CD14-positive monocyte (primary cell): Measurements from ENCODE around the gene CSNK1D. TPM values are rescaled to one million over a fixed set of nuclear protein-coding genes. Genes with fewer than 3 reads are reported as not detected.
A peak's percentile ranks its signal among the peaks of the same experiment; 100 is the strongest.

Experiments
- DNase-seq, 3 donors: peaks; one replicate each; pipeline ENCODE4 v3.0.0-alpha.2; 2011 to 2022
- H2AFZ ChIP-seq: 2 replicates; pipeline ENCODE4 v1.6.0; 2012; ENCODE audit warnings: mild to moderate bottlenecking, low read depth, low read length, inconsistent platforms; ENCODE audit not compliant: insufficient read depth, poor library complexity, severe bottlenecking
- H3K27ac ChIP-seq, 2 donors: 1 replicate in 1 of 2; 2 replicates in 1 of 2; pipeline ENCODE4 v1.5.1; 2012 to 2013; ENCODE audit warnings: low read length in 2 of 2, control low read depth in 1 of 2, inconsistent platforms in 1 of 2, low read depth in 1 of 2, mild to moderate bottlenecking in 1 of 2
- H3K27me3 ChIP-seq, 2 donors: one replicate each; pipeline versions ENCODE4 v1.6.0 to v1.6.1; 2011 to 2013; ENCODE audit warnings: low read length in 2 of 2; ENCODE audit not compliant: control insufficient read depth in 2 of 2, insufficient read depth in 2 of 2
- H3K36me3 ChIP-seq, 2 donors: replicated peaks in 1 of 2; 1 replicate in 1 of 2; 2 replicates in 1 of 2; pipeline versions ENCODE4 v1.5.1 to v1.6.1; 2012 to 2013; ENCODE audit warnings: low read length in 2 of 2, control low read depth in 1 of 2, inconsistent platforms in 1 of 2, mild to moderate bottlenecking in 1 of 2; ENCODE audit not compliant: insufficient read depth in 2 of 2, control insufficient read depth in 1 of 2
- H3K4me1 ChIP-seq, 2 donors: 1 replicate in 1 of 2; 2 replicates in 1 of 2; pipeline versions ENCODE4 v1.5.1 to v1.6.1; 2012 to 2013; ENCODE audit warnings: low read length in 2 of 2, control low read depth in 1 of 2, inconsistent platforms in 1 of 2, mild to moderate bottlenecking in 1 of 2, moderate library complexity in 1 of 2; ENCODE audit not compliant: insufficient read depth in 2 of 2, control insufficient read depth in 1 of 2
- H3K4me2 ChIP-seq: replicated peaks from 2 replicates; pipeline ENCODE3; 2012; ENCODE audit warnings: low read length, moderate library complexity, mild to moderate bottlenecking; ENCODE audit not compliant: poor library complexity, severe bottlenecking; ENCODE audit errors: extremely low read depth
- H3K4me3 ChIP-seq, 3 experiments: fragments of 200-600 bp in 1 of 3; sonication (generic) in 1 of 3; replicated peaks in 1 of 3; 1 replicate in 2 of 3; 2 replicates in 1 of 3; pipeline ENCODE4 v1.5.1; 2011 to 2013; ENCODE audit warnings: low read length in 3 of 3, mild to moderate bottlenecking in 3 of 3, control low read depth in 2 of 3, low read depth in 2 of 3, inconsistent platforms in 1 of 3, moderate library complexity in 1 of 3
- H3K79me2 ChIP-seq: 2 replicates; pipeline ENCODE4 v1.6.0; 2012; ENCODE audit warnings: mild to moderate bottlenecking, control low read depth, inconsistent platforms, low read length, moderate library complexity; ENCODE audit not compliant: insufficient read depth
- H3K9ac ChIP-seq: 2 replicates; pipeline ENCODE4 v1.6.0; 2017; ENCODE audit warnings: low read length, mild to moderate bottlenecking; ENCODE audit not compliant: insufficient read depth, poor library complexity, severe bottlenecking
- H3K9me3 ChIP-seq, 2 donors: replicated peaks in 1 of 2; 1 replicate in 1 of 2; 2 replicates in 1 of 2; pipeline versions ENCODE4 v1.5.1 to v1.6.1; 2012 to 2013; ENCODE audit warnings: low read length in 2 of 2, control low read depth in 1 of 2; ENCODE audit not compliant: control insufficient read depth in 1 of 2, insufficient read depth in 1 of 2
- H4K20me1 ChIP-seq: 2 replicates; pipeline ENCODE4 v1.6.0; 2012; ENCODE audit warnings: mild to moderate bottlenecking, low read length, control low read depth, moderate library complexity; ENCODE audit not compliant: insufficient read depth
- H3K27ac Mint-ChIP-seq, 7 donors: one replicate each; pipeline ENCODE4 v1.8.0; 2020; ENCODE audit warnings: mild to moderate bottlenecking in 7 of 7, mixed read lengths in 7 of 7, moderate library complexity in 6 of 7, inconsistent platforms in 2 of 7
- H3K27me3 Mint-ChIP-seq, 3 donors: one replicate each; pipeline ENCODE4 v1.8.0; 2021 to 2022; ENCODE audit warnings: low read depth in 3 of 3, mild to moderate bottlenecking in 3 of 3, mixed read lengths in 3 of 3, moderate library complexity in 3 of 3, inconsistent platforms in 1 of 3
- H3K36me3 Mint-ChIP-seq, 2 donors: one replicate each; pipeline ENCODE4 v1.8.0; 2020; ENCODE audit warnings: mixed read lengths in 2 of 2, inconsistent platforms in 1 of 2, mild to moderate bottlenecking in 1 of 2
- H3K4me1 Mint-ChIP-seq: one replicate; pipeline ENCODE4 v1.8.0; 2020; ENCODE audit warnings: mild to moderate bottlenecking, mixed read lengths
- H3K4me3 Mint-ChIP-seq, 2 donors: one replicate each; pipeline ENCODE4 v1.8.0; 2020; ENCODE audit warnings: mild to moderate bottlenecking in 2 of 2, mixed read lengths in 2 of 2, moderate library complexity in 1 of 2
- H3K9me3 Mint-ChIP-seq, 7 donors: one replicate each; pipeline ENCODE4 v1.8.0; 2020 to 2022; ENCODE audit warnings: mixed read lengths in 7 of 7, mild to moderate bottlenecking in 6 of 7, moderate library complexity in 6 of 7, inconsistent platforms in 2 of 7
- CTCF ChIP-seq: fragments of 200-600 bp; IDR thresholded peaks from one replicate; pipeline ENCODE4 v1.8.0; 2022; ENCODE audit warnings: antibody characterized with exemption, mild to moderate bottlenecking
- WGBS: methylation state at CpG from one replicate; pipeline ENCODE4 v1.1.5; 2013; ENCODE audit warnings: missing lambda C conversion rate; ENCODE audit not compliant: insufficient coverage; 5-methylcytosine and 5-hydroxymethylcytosine counted together
- intact Hi-C, 2 donors: fragments of 100-400 bp; cut with micrococcal nuclease; formaldehyde crosslinking; loops; one replicate each; pipeline versions ENCODE4 v1.15.0 to v1.15.1; 2023
- polyA plus RNA-seq, 3 donors: library from polyadenylated mRNA; depleted of rRNA in 1 of 3; unstranded in 2 of 3; stranded (reverse) in 1 of 3; fragments of 300-500 nt in 2 of 3; fragments of >200 nt in 1 of 3; fragmentation: Illumina TruSeq in 2 of 3; gene quantifications; 1 replicate in 2 of 3; 2 replicates in 1 of 3; pipeline ENCODE4 v1.2.3, GENCODE V29; 2012 to 2021

Gene CSNK1D
- polyA plus RNA-seq, 3 donors: 47.0 to 299 (median 60.9) TPM

GRCh38 chr17:82249896-82250581 is 23.5 kb downstream of the CSNK1D start:
- Mint-ChIP-seq H3K27me3 (peaks cover 0 to 5% (median 0%) of the 10 kb centered on the region in 3 donors), H3K9me3 (peaks cover 0 to 4% (median 0%) of the 10 kb centered on the region in 7 donors), H3K4me3 (no peak overlapping the region), H3K36me3 (peaks cover 75 to 84% of the 10 kb centered on the region in 2 donors), H3K4me1 (peaks cover 12% of the 10 kb centered on the region), H3K27ac (peak overlapping the region in 1 of 7 donors; percentile 66)
- H3K4me1 ChIP-seq: peaks cover 0 to 8% of the 10 kb centered on the region in 2 donors
- WGBS: 94% methylated on average over 32 of the region's 33 CpGs
- H3K79me2 ChIP-seq: peaks cover 84% of the 10 kb centered on the region
- H3K27me3 ChIP-seq: no peaks in the 10 kb centered on the region
- H3K27ac ChIP-seq: no peak overlapping the region
- H3K4me2 ChIP-seq: no peak overlapping the region
- peaks cover 94% of the 10 kb centered on the region for H4K20me1 ChIP-seq
- intact Hi-C loops: no loop called here
- H3K4me3 ChIP-seq: no peak overlapping the region
- TF ChIP-seq CTCF: no peak
- H3K9ac ChIP-seq: no peak overlapping the region
- H3K36me3 ChIP-seq: peaks cover 86 to 89% of the 10 kb centered on the region in 2 donors
- no peak for DNase-seq
- no peaks in the 10 kb centered on the region for H3K9me3 ChIP-seq
- H2AFZ ChIP-seq: no peak overlapping the region

GRCh38 chr17:82248815-82249674 is 24.5 kb downstream of the CSNK1D start:
- Mint-ChIP-seq H3K36me3 (peaks cover 85 to 94% of the 10 kb centered on the region in 2 donors), H3K4me1 (peaks cover 18% of the 10 kb centered on the region), H3K27ac (peak overlapping the region in 3 of 7 donors; percentile 46 to 69 (median 59)), H3K9me3 (peaks cover 0 to 4% (median 0%) of the 10 kb centered on the region in 7 donors), H3K27me3 (peaks cover 0 to 5% (median 0%) of the 10 kb centered on the region in 3 donors), H3K4me3 (no peak overlapping the region)
- Histone ChIP-seq H2AFZ (no peak overlapping the region), H3K4me3 (no peak overlapping the region), H3K36me3 (peaks cover 96% of the 10 kb centered on the region in 2 donors), H3K27me3 (no peaks in the 10 kb centered on the region), H4K20me1 (peaks cover 98% of the 10 kb centered on the region), H3K9me3 (no peaks in the 10 kb centered on the region), H3K4me2 (no peak overlapping the region), H3K4me1 (peaks cover 0 to 8% of the 10 kb centered on the region in 2 donors), H3K9ac (no peak overlapping the region), H3K27ac (no peak overlapping the region), H3K79me2 (peaks cover 94% of the 10 kb centered on the region)
- DNase-seq: no peak
- intact Hi-C loops: no loop called here
- no peak for TF ChIP-seq CTCF
- 91% methylated on average over 40 of the region's 54 CpGs for WGBS
